Activated naive CD4-positive, alpha-beta T cell treated with anti-CD3 and anti-CD28 coated beads, Interleukin-2, amount 10 ng/mL, durations not matched to agents 7 days and 5 days (primary cell): ENCODE results near the gene RAB18.
A peak's percentile ranks its signal among the peaks of the same experiment; 100 is the strongest.

Source experiments
- CTCF ChIA-PET: fragments of 350-600 bp; sonication (Branson Sonifier 250); formaldehyde crosslinking; loops from one replicate; lab custom pipeline; 2021; ENCODE audit warnings: antibody characterized with exemption; lab: Charles Lee
- DNase-seq: peaks from one replicate; pipeline ENCODE4 v3.0.0-alpha.2; 2020
- H3K27ac Mint-ChIP-seq: one replicate; pipeline ENCODE4 v1.8.0; 2021; ENCODE audit warnings: mild to moderate bottlenecking, moderate library complexity, mixed read lengths
- H3K27me3 Mint-ChIP-seq: one replicate; pipeline ENCODE4 v1.8.0; 2021; ENCODE audit warnings: mild to moderate bottlenecking, mixed read lengths
- H3K36me3 Mint-ChIP-seq: one replicate; pipeline ENCODE4 v1.8.0; 2021; ENCODE audit warnings: mixed read lengths
- H3K4me1 Mint-ChIP-seq: one replicate; pipeline ENCODE4 v1.8.0; 2021; ENCODE audit warnings: mixed read lengths
- H3K4me3 Mint-ChIP-seq: one replicate; pipeline ENCODE4 v1.8.0; 2021; ENCODE audit warnings: mild to moderate bottlenecking, moderate library complexity, mixed read lengths
- H3K9me3 Mint-ChIP-seq: one replicate; pipeline ENCODE4 v1.8.0; 2021; ENCODE audit warnings: mixed read lengths

Gene RAB18

GRCh38 chr10:27518261-27518660 is 14.2 kb downstream of the RAB18 start:
- H3K27ac Mint-ChIP-seq: no peak overlapping the region
- H3K27me3 Mint-ChIP-seq: no peaks in the 10 kb centered on the region
- no peak overlapping the region for H3K4me3 Mint-ChIP-seq
- peaks cover 42% of the 10 kb centered on the region for H3K36me3 Mint-ChIP-seq
- H3K9me3 Mint-ChIP-seq: no peaks in the 10 kb centered on the region
- H3K4me1 Mint-ChIP-seq: peaks cover 41% of the 10 kb centered on the region
- DNase-seq: no peak
- CTCF ChIA-PET: no interaction called here

- CTCF ChIA-PET: interaction anchor here (1.1 kb wide), 1 partner anchor 133 kb away, joined by 3 read pairs; no protein-coding TSS in a partner anchor
- H3K36me3 Mint-ChIP-seq: peaks cover 34% of the 10 kb centered on the region
- no peak for DNase-seq
- H3K4me3 Mint-ChIP-seq: no peak overlapping the region
- H3K27ac Mint-ChIP-seq: no peak overlapping the region
- peaks cover 68% of the 10 kb centered on the region for H3K4me1 Mint-ChIP-seq
- no peaks in the 10 kb centered on the region for H3K27me3 Mint-ChIP-seq
- no peaks in the 10 kb centered on the region for H3K9me3 Mint-ChIP-seq
Measured at GRCh38 chr10:27525819-27526218, 21.7 kb downstream of the RAB18 start.

GRCh38 chr10:27526242-27526641 is 22.1 kb downstream of the RAB18 start:
- CTCF ChIA-PET: interaction anchor here (1.1 kb wide), 1 partner anchor 132 kb away, joined by 3 read pairs; no protein-coding TSS in a partner anchor
- no peak overlapping the region for H3K4me3 Mint-ChIP-seq
- no peaks in the 10 kb centered on the region for H3K9me3 Mint-ChIP-seq
- H3K27me3 Mint-ChIP-seq: no peaks in the 10 kb centered on the region
- peaks cover 34% of the 10 kb centered on the region for H3K36me3 Mint-ChIP-seq
- peaks cover 71% of the 10 kb centered on the region for H3K4me1 Mint-ChIP-seq
- no peak for DNase-seq
- H3K27ac Mint-ChIP-seq: no peak overlapping the region

GRCh38 chr10:27527666-27528295 is 23.7 kb downstream of the RAB18 start:
- peaks cover 66% of the 10 kb centered on the region for H3K4me1 Mint-ChIP-seq
- no peak for DNase-seq
- no peaks in the 10 kb centered on the region for H3K27me3 Mint-ChIP-seq
- no peak overlapping the region for H3K27ac Mint-ChIP-seq
- H3K9me3 Mint-ChIP-seq: no peaks in the 10 kb centered on the region
- no peak overlapping the region for H3K4me3 Mint-ChIP-seq
- CTCF ChIA-PET: no interaction called here
- peaks cover 32% of the 10 kb centered on the region for H3K36me3 Mint-ChIP-seq

DNA sequence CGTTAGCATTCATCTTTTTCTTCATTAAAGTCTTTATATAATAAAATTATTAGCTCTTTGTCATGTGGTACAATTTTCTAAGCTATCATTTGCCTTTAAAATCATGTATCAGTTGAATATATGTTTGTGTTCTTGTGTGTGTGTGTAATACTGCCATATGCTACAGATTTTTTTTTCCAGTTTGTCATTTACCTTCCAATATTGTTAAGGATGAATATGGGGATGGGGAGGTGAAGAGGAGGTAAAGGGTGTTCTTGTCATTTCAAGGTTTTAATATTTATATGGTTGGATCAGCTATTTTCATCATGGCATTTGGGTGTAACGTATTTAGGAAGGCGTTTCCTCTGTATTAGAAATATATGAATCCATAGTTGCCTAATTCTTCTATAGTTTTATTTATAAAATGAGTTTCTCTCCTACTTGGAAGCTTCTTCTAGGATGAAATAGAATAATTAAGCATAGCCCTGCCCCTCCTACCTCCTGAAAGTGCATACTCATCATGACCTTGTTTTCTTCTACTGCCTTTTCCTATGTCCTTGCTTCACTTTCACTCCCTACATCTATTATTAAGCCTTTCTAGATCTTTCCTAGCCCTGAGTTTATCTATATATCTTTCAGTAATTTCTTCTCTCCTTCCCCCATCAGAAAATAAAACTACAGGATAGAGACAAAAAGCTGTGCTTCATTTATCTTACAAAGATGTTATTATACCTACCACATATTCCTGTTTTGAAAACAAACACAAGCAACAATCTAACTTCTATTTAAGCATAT is 25.1 kb downstream of the RAB18 start:
- no peak for DNase-seq

DNA sequence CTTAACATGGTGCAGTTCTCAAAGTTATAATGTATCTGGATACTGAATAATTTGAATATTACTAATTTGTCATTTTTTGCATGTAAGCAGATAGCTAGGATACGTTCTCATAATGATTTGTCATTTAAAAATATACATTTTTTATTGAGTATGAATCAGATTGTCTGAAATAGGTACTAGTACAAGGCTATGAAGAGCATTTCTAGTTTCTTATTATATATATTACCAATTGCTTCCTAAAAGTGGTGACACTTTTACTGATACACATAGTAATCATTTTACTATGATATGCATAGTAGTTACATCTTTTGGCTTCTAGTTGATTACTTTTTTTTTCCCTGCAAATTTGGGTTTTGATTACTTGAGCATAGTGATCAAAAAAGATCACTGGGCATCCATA is 26.4 kb downstream of the RAB18 start:
- H3K36me3 Mint-ChIP-seq: peaks cover 19% of the 10 kb centered on the region
- H3K4me1 Mint-ChIP-seq: peaks cover 43% of the 10 kb centered on the region
- no peaks in the 10 kb centered on the region for H3K9me3 Mint-ChIP-seq
- H3K27ac Mint-ChIP-seq: no peak overlapping the region
- no peak overlapping the region for H3K4me3 Mint-ChIP-seq
- H3K27me3 Mint-ChIP-seq: no peaks in the 10 kb centered on the region
- CTCF ChIA-PET: interaction anchor here (0.6 kb wide), 1 partner anchor 37 kb away, joined by 3 read pairs; no protein-coding TSS in a partner anchor
- no peak for DNase-seq

More for the DNA sequence above, 25.1 kb downstream of the RAB18 start:
- H3K27ac Mint-ChIP-seq: no peak overlapping the region
- no peaks in the 10 kb centered on the region for H3K9me3 Mint-ChIP-seq
- H3K36me3 Mint-ChIP-seq: peaks cover 28% of the 10 kb centered on the region
- CTCF ChIA-PET: interaction anchor here (1.5 kb wide), 1 partner anchor 83 kb away, joined by 3 read pairs; no protein-coding TSS in a partner anchor
- no peak overlapping the region for H3K4me3 Mint-ChIP-seq
- peaks cover 56% of the 10 kb centered on the region for H3K4me1 Mint-ChIP-seq
- no peaks in the 10 kb centered on the region for H3K27me3 Mint-ChIP-seq

DNA sequence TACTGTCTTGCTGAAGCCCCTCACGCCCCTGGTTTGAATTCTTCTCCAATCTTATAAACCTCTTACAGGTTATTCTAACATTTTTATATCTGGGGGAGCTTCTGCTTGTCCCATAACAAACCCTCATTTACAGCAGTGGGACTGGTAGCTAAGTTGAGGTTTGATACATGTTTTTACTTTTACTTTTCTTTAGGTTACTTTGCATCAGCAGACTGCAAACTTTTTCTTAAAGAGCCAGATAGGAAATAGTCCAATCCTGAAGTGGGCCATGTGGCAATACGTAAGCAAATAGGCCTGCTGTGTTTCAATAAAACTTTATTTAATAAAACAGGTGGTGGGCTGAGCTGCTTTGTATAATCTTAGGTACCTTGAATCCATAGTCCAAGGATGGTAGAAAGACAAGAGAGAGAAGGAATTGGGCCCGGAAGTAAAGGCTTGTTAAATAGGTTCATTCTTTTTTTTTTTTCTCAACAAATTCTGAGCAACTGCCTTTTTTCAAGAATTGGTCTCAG is 27.3 kb downstream of the RAB18 start:
- Mint-ChIP-seq H3K4me3 (no peak overlapping the region), H3K4me1 (peaks cover 37% of the 10 kb centered on the region), H3K9me3 (no peaks in the 10 kb centered on the region), H3K27me3 (no peaks in the 10 kb centered on the region), H3K36me3 (peaks cover 19% of the 10 kb centered on the region), H3K27ac (no peak overlapping the region)
- DNase-seq: no peak
- CTCF ChIA-PET: no interaction called here

- no peak for DNase-seq
- peaks cover 21% of the 10 kb centered on the region for H3K4me1 Mint-ChIP-seq
- H3K27ac Mint-ChIP-seq: no peak overlapping the region
- H3K36me3 Mint-ChIP-seq: peaks cover 30% of the 10 kb centered on the region
- CTCF ChIA-PET: no interaction called here
- H3K4me3 Mint-ChIP-seq: no peak overlapping the region
- H3K9me3 Mint-ChIP-seq: no peaks in the 10 kb centered on the region
- no peaks in the 10 kb centered on the region for H3K27me3 Mint-ChIP-seq
Measured at GRCh38 chr10:27534161-27534700, 30.1 kb downstream of the RAB18 start.

- no peak overlapping the region for H3K4me3 Mint-ChIP-seq
- H3K4me1 Mint-ChIP-seq: peaks cover 13% of the 10 kb centered on the region
- DNase-seq: no peak
- no peaks in the 10 kb centered on the region for H3K27me3 Mint-ChIP-seq
- no peak overlapping the region for H3K27ac Mint-ChIP-seq
- CTCF ChIA-PET: no interaction called here
- peaks cover 27% of the 10 kb centered on the region for H3K36me3 Mint-ChIP-seq
- no peaks in the 10 kb centered on the region for H3K9me3 Mint-ChIP-seq
Measured at GRCh38 chr10:27535317-27535716, 31.2 kb downstream of the RAB18 start.

DNA sequence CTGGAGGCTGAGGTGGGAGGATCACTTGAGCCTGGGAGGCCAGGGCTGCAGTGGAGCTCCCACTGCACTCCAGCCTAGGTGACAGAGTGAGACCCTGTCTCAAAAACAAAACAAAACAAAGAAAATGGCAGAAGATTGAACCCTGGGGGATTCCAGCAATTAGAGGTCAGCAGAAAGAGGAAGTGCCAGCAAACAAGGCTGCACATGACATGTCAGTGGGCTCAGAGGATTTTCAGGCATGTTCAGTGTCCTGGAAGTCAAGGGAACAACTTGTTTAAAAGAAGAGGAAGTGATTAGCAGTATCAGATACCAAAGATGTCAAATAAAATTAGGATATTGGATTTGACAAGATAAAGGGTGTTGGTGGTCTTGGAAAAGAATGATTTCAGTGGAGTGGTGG is 32.3 kb downstream of the RAB18 start:
- Mint-ChIP-seq H3K27me3 (no peaks in the 10 kb centered on the region), H3K4me3 (no peak overlapping the region), H3K27ac (no peak overlapping the region), H3K9me3 (no peaks in the 10 kb centered on the region), H3K4me1 (peaks cover 12% of the 10 kb centered on the region), H3K36me3 (peaks cover 34% of the 10 kb centered on the region)
- DNase-seq: no peak
- CTCF ChIA-PET: no interaction called here

DNA sequence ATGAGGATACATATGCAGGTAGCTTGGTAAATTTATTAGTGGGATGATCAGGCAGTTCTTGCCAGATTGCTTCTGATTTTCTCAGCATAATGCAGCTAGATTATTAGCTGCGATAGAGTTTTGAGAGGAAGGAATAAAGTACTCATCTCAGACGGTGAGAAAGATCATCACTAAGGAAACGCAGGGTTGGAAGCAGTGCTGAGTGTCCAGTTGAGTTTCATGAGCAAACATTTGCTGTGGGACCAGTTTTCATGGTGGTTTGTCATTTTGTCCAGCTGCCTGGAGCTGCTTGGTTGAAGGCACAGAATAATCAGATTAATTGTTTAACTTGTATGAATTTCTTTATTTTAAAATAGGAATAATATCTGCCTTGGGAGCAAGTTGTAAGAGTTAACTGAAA is 33.1 kb downstream of the RAB18 start:
- no peak overlapping the region for H3K27ac Mint-ChIP-seq
- H3K9me3 Mint-ChIP-seq: no peaks in the 10 kb centered on the region
- no peaks in the 10 kb centered on the region for H3K27me3 Mint-ChIP-seq
- H3K4me3 Mint-ChIP-seq: no peak overlapping the region
- DNase-seq: no peak
- peaks cover 15% of the 10 kb centered on the region for H3K4me1 Mint-ChIP-seq
- CTCF ChIA-PET: no interaction called here
- H3K36me3 Mint-ChIP-seq: peaks cover 36% of the 10 kb centered on the region

DNA sequence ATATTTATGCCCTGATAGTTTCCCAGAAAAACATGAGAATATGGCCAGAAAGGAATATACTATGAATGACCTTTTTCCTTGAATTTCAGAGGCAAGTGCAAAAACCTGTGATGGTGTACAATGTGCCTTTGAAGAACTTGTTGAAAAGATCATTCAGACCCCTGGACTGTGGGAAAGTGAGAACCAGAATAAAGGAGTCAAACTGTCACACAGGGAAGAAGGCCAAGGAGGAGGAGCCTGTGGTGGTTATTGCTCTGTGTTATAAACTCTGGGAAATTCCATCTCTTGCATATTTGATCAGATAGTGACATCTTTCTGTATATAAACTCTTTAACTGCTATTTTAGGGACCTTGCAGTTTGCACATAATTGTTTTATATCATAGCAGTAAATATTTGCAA is 33.7 kb downstream of the RAB18 start:
- CTCF ChIA-PET: no interaction called here
- H3K4me1 Mint-ChIP-seq: peaks cover 21% of the 10 kb centered on the region
- H3K27ac Mint-ChIP-seq: no peak overlapping the region
- H3K27me3 Mint-ChIP-seq: no peaks in the 10 kb centered on the region
- H3K9me3 Mint-ChIP-seq: no peaks in the 10 kb centered on the region
- no peak for DNase-seq
- no peak overlapping the region for H3K4me3 Mint-ChIP-seq
- peaks cover 39% of the 10 kb centered on the region for H3K36me3 Mint-ChIP-seq

- DNase-seq: no peak
- CTCF ChIA-PET: interaction anchor here (0.5 kb wide), 1 partner anchor 643 kb away, joined by 3 read pairs; no protein-coding TSS in a partner anchor
- no peak overlapping the region for H3K4me3 Mint-ChIP-seq
- H3K27me3 Mint-ChIP-seq: no peaks in the 10 kb centered on the region
- no peaks in the 10 kb centered on the region for H3K9me3 Mint-ChIP-seq
- H3K27ac Mint-ChIP-seq: peak overlapping the region; percentile 7
- H3K36me3 Mint-ChIP-seq: peaks cover 41% of the 10 kb centered on the region
- peaks cover 27% of the 10 kb centered on the region for H3K4me1 Mint-ChIP-seq
Measured at GRCh38 chr10:27540672-27541071, 36.6 kb downstream of the RAB18 start.
